Activated CD8-positive, alpha-beta memory T cell treated with anti-CD3 and anti-CD28 coated beads for 48 hours (primary cell): ENCODE results near the gene HOXA5.

ENCODE experiments used
- DNase-seq, 3 experiments: peaks; one replicate each; pipeline ENCODE4 v3.0.0-alpha.2; 2020; ENCODE audit warnings: low read depth in 2 of 3, low spot score in 2 of 3

The HOXA5 gene

GRCh38 chr7:27143023-27143949 lies at the start of gene HOXA5:
HOXA5 (minus strand) TSS chr7:27143681; CDS start chr7:27143607, 74 bp downstream.
- DNase-seq = no peak

GRCh38 chr7:27192546-27193334 lies 49.3 kb upstream of the HOXA5 start:
- DNase-seq = no peak

GRCh38 chr7:27191833-27192545 lies 48.5 kb upstream of the HOXA5 start:
- DNase-seq = no peak

- DNase-seq = no peak
Observed at GRCh38 chr7:27191161-27191731, 47.8 kb upstream of the HOXA5 start.

- no peak for DNase-seq
Observed at GRCh38 chr7:27189997-27190748, 46.7 kb upstream of the HOXA5 start.

GRCh38 chr7:27189295-27189996 lies 46.0 kb upstream of the HOXA5 start:
- no peak for DNase-seq

GRCh38 chr7:27188386-27189294 lies 45.2 kb upstream of the HOXA5 start:
- DNase-seq = no peak

GRCh38 chr7:27187475-27188385 lies 44.2 kb upstream of the HOXA5 start:
- DNase-seq = no peak

- DNase-seq = no peak
Observed at GRCh38 chr7:27186668-27187474, 43.4 kb upstream of the HOXA5 start.

GRCh38 chr7:27185854-27186667 lies 42.6 kb upstream of the HOXA5 start:
- peak in 1 of 3 experiments; percentile 7 for DNase-seq

- DNase-seq = peak in 1 of 3 experiments; percentile 0
Observed at GRCh38 chr7:27185013-27185853, 41.8 kb upstream of the HOXA5 start, which contains the start of gene HOXA11. HOXA11 (minus strand) TSS chr7:27185232; CDS start chr7:27185144, 88 bp downstream.

GRCh38 chr7:27184337-27185012 lies 41.0 kb upstream of the HOXA5 start:
- peak in 1 of 3 experiments; percentile 2 for DNase-seq

GRCh38 chr7:27183682-27184336 lies 40.3 kb upstream of the HOXA5 start:
- peak in 1 of 3 experiments; percentile 2 for DNase-seq
